ENCODE data around the gene SASH1. TPM values are rescaled to one million over a fixed set of nuclear protein-coding genes. Genes with fewer than 3 reads are reported as not detected.

SASH1 gene
- total RNA-seq, 1 donor: 39.7 TPM

DNA sequence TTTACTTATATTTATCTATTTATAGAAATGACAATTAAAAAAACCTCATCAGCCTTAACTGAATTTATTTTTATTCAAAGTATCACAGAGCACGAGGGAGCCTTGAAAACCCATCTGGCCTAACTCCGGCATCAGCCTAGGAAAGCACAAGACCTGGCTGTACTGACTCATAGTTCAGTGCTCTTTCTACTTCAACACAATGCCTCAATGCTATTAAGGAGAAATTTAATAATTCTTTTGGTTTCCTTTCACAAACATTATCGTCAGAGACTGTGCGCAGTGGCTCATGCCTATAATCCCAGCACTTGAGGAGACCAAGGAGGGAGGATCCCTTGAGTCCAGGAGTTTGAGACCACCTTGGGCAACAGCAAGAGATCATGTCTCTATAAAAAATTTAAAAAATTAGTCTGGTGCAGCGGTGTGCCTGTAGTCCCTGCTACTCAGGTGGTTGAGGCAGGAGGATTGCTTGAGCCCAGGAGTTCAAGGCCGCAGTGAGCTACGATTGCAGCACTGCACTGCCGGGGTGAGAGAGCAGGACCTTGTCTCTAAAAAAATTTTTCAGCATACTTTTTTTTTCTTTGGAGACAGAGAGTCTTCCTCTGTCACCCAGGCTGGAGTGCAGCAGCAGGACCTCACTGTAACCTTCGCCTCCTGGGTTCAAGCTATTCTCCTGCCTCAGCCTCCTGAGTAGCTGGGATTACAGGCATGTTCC is 1.9 kb upstream of the SASH1 start:
- TF ChIP-seq, protein P1, sequence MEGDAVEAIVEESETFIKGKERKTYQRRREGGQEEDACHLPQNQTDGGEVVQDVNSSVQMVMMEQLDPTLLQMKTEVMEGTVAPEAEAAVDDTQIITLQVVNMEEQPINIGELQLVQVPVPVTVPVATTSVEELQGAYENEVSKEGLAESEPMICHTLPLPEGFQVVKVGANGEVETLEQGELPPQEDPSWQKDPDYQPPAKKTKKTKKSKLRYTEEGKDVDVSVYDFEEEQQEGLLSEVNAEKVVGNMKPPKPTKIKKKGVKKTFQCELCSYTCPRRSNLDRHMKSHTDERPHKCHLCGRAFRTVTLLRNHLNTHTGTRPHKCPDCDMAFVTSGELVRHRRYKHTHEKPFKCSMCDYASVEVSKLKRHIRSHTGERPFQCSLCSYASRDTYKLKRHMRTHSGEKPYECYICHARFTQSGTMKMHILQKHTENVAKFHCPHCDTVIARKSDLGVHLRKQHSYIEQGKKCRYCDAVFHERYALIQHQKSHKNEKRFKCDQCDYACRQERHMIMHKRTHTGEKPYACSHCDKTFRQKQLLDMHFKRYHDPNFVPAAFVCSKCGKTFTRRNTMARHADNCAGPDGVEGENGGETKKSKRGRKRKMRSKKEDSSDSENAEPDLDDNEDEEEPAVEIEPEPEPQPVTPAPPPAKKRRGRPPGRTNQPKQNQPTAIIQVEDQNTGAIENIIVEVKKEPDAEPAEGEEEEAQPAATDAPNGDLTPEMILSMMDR (IDR thresholded peaks at IDR 0.05; ENCODE audit: insufficient read depth, low read depth, low read length): no peak

DNA sequence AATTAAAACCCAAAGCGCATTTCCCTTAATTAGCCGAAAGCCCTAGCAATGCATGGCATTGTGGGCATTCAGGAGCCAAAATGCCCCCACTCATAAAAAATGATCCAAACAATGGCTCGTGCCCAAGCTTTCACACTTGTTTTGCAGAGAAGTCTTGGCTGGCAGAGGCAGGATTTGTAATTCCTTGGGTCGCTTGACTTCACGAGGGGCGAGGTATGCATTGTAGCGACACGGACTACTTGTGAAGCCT is 613 bp upstream of the SASH1 start:
- no peak for DNase-seq (ENCODE audit: low read depth)
- peak overlapping the region; percentile 68 for H3K4me3 ChIP-seq (ENCODE audit: low read depth, low read length)
- TF ChIP-seq, protein P1 (IDR thresholded peaks at IDR 0.05; ENCODE audit: insufficient read depth, low read depth, low read length): no peak

More for the DNA sequence above, 1.9 kb upstream of the SASH1 start:
- no peak for DNase-seq (ENCODE audit: low read depth)
- H3K4me3 ChIP-seq (ENCODE audit: low read depth, low read length): no peak overlapping the region

DNA sequence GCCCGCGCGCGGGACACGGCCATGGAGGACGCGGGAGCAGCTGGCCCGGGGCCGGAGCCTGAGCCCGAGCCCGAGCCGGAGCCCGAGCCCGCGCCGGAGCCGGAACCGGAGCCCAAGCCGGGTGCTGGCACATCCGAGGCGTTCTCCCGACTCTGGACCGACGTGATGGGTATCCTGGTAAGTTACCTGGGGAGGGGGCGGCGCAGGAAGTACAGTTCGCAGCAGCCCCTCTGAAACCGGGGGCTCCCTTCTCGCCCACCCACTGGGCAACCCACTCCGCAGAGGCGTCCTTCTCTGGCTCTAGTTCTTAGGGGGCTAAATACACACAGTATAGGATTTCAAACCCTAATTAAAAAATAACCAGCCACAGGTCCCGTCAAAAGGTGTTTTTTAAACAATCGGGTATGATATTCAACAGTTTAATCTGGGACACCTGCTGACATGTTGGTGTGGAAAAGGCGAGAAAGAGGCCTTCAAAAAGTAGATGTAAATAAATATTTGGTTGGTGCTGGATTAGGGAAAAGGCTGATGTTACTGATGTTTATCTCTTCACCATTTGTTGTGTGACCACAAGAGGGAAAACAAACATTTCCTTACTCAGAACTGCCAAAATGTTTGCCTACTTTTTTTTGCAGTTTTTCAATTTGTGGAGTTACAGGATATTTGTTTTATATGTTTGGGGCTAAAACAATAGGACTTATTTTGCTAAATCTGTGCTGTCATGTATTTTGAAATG is 577 bp downstream of the SASH1 start:
- TF ChIP-seq, protein P1 (IDR thresholded peaks at IDR 0.05; ENCODE audit: insufficient read depth, low read depth, low read length): no peak
- peak overlapping the region; percentile 68 for H3K4me3 ChIP-seq (ENCODE audit: low read depth, low read length)
- DNase-seq (ENCODE audit: low read depth): peak; percentile 51

DNA sequence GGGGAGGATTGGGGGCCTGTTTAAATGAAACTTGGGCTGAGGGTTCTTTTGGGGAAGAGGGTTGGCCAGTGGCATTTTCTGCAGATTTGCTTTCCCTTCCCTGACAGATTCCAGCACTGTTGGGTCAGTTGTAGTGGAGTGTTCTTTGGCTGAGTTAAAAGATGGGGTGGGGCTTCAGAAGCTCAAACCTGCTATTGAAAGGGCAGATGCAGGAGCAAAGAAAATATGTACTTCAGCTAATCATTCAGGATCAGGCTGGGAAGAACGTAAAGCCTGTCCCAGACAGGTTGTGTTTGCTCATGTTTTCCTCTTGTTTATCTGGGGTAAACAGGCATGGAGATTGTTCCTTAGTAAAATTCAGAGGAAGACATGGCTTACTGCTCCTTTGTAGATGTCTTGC is 2.5 kb downstream of the SASH1 start:
- TF ChIP-seq, protein P1 (IDR thresholded peaks at IDR 0.05; ENCODE audit: insufficient read depth, low read depth, low read length): no peak
- H3K4me3 ChIP-seq (ENCODE audit: low read depth, low read length): no peak overlapping the region
- no peak for DNase-seq (ENCODE audit: low read depth)

DNA sequence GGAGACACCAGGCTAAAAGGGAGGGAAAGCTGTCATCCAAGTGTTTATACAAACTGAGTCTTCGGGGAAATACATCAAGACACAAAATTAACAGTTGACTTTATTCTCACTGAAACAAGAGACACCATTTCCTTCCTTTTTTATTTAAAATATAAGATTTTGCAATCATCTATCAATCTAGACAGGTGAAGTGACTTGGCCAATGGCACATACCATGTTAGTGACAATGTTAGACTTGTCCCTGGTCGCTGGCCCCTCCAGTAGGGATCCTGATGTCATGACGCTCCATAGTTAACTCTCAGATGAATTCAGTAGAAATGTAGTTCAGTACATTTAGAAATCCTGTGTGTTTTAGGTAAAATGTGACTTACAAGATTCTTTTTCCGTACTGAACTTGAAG is 2.9 kb downstream of the SASH1 start:
- no peak overlapping the region for H3K4me3 ChIP-seq (ENCODE audit: low read depth, low read length)
- TF ChIP-seq, protein P1 (IDR thresholded peaks at IDR 0.05; ENCODE audit: insufficient read depth, low read depth, low read length): no peak
- no peak for DNase-seq (ENCODE audit: low read depth)

DNA sequence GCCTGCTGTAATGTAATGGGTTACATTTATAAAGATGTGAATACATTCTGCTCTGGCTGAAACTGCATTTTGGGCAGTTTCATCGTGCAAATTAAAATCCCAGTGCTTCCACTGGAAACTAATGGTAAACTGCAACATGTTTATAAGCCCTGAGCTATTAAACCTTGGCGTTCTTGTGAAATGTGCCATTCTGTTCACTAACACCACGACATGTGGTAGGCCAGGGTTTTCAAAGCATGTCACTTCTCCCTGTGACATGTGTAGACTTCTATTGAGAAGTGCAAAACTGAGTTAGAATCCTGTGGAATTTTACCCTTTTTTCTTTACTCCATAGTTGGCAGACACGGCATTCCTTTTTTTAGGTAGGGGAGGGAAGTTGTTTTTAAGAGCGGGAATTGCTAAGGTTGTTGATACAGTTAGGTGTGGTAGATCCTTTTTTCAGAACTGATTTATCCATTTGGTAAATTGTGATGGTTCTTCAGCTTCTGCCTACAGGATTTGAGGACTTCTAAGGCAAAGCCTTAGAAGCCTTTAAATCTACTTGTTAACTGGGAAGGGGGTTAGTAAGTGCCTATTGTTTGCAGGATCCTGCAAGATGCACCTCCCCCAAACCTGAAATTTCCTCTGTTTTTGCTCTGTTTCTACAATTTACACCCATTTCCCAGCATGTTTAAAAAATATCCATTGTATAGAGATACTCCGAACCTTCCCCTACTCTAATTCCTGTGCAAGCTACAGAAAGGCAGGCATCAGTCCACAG is 4.2 kb downstream of the SASH1 start:
- no peak overlapping the region for H3K4me3 ChIP-seq (ENCODE audit: low read depth, low read length)
- no peak for DNase-seq (ENCODE audit: low read depth)
- TF ChIP-seq, protein P1 (IDR thresholded peaks at IDR 0.05; ENCODE audit: insufficient read depth, low read depth, low read length): no peak
